Epithelial cell of proximal tubule (primary cell): ENCODE data around the gene ABLIM2. TPM values are rescaled to one million over a fixed set of nuclear protein-coding genes. Genes with fewer than 3 reads are reported as not detected.
A peak's percentile ranks its signal among the peaks of the same experiment; 100 is the strongest.

Experiments
- DNase-seq: peaks from one replicate; pipeline ENCODE4 v3.0.0-alpha.2; 2011; ENCODE audit warnings: low read depth
- H3K4me3 ChIP-seq: 2 replicates; pipeline ENCODE4 v1.5.1; 2011; ENCODE audit warnings: low read depth, mild to moderate bottlenecking, low read length
- CTCF ChIP-seq: conservative IDR thresholded peaks from 2 replicates; pipeline ENCODE4 v1.5.1; 2012; ENCODE audit warnings: low read depth, mild to moderate bottlenecking, low read length
- total RNA-seq: library from RNA; depleted of rRNA; stranded (reverse); fragments of >200 nt; gene quantifications from 2 replicates; pipeline ENCODE4 v1.2.3, GENCODE V29; 2015

The ABLIM2 gene
- total RNA-seq, 1 donor from 2014 or later, result 1.0 TPM

- peak overlapping the region; percentile 10 for H3K4me3 ChIP-seq
- TF ChIP-seq CTCF, result no peak
- no peak for DNase-seq
Observed at GRCh38 chr4:8191136-8191747, 32.6 kb upstream of the ABLIM2 start.

- H3K4me3 ChIP-seq, result no peak overlapping the region
- DNase-seq, result no peak
Observed at GRCh38 chr4:8189551-8190466, 31.2 kb upstream of the ABLIM2 start.

GRCh38 chr4:8188743-8189550 is 30.3 kb upstream of the ABLIM2 start:
- no peak for DNase-seq
- H3K4me3 ChIP-seq, result no peak overlapping the region
- no peak for TF ChIP-seq CTCF

More at GRCh38 chr4:8189551-8190466, 31.2 kb upstream of the ABLIM2 start:
- TF ChIP-seq CTCF, result peak; percentile 5

GRCh38 chr4:8188085-8188484 is 29.5 kb upstream of the ABLIM2 start:
- no peak for DNase-seq
- TF ChIP-seq CTCF, result peak; percentile 13
- no peak overlapping the region for H3K4me3 ChIP-seq

GRCh38 chr4:8185930-8186329 is 27.3 kb upstream of the ABLIM2 start:
- no peak overlapping the region for H3K4me3 ChIP-seq
- no peak for TF ChIP-seq CTCF
- no peak for DNase-seq

GRCh38 chr4:8185295-8185694 is 26.7 kb upstream of the ABLIM2 start:
- DNase-seq, result no peak
- no peak overlapping the region for H3K4me3 ChIP-seq
- no peak for TF ChIP-seq CTCF
